ENCODE measurements around the gene TMEM109.

Gene TMEM109

DNA sequence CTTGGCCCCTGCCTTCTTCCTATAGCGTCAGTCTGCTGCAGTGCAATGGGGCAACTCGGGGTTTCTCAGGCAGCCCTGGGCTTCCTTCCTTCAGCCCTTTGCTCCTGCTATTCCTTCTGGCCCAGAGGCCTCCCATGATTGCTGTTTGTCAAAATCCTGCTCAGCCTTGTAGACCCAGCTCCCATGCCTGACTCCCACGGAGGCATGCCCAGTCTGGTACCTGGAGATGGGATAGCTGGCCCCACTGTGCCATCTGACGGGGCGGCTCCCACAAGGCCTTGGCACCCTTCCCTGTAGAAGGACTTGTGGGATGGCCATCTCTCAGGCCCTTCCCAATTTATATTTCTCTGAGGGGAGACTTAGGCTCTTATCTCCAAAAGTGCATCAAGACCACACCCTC, 56.9 kb downstream of the TMEM109 start:
- DNase-seq (ENCODE audit: low spot score), result no peak

DNA sequence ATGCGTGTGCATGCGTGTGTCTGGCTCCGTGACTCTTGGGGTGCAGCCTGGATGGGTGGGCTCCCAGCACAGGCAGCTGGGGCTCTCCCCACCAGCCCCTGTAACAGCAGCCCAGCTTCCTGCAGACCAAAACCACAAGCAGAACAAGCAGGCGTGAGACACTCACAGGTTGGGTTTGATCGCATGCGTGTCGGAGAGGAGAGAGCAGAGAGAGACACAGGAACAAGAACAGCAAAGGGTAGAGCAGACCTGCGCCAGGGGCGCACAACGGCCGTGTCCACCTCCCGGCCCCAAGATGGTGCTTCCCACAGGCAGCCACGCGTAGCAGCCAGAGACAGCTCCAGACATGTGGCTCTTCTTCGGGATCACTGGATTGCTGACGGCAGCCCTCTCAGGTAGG, 57.6 kb downstream of the TMEM109 start, which contains the start of gene CD6:
CD6 (plus strand) TSS at position 161 of the 400 bp plus-strand sequence; CDS start at position 347, 186 bp downstream.
- no peak for DNase-seq (ENCODE audit: low spot score)

DNA sequence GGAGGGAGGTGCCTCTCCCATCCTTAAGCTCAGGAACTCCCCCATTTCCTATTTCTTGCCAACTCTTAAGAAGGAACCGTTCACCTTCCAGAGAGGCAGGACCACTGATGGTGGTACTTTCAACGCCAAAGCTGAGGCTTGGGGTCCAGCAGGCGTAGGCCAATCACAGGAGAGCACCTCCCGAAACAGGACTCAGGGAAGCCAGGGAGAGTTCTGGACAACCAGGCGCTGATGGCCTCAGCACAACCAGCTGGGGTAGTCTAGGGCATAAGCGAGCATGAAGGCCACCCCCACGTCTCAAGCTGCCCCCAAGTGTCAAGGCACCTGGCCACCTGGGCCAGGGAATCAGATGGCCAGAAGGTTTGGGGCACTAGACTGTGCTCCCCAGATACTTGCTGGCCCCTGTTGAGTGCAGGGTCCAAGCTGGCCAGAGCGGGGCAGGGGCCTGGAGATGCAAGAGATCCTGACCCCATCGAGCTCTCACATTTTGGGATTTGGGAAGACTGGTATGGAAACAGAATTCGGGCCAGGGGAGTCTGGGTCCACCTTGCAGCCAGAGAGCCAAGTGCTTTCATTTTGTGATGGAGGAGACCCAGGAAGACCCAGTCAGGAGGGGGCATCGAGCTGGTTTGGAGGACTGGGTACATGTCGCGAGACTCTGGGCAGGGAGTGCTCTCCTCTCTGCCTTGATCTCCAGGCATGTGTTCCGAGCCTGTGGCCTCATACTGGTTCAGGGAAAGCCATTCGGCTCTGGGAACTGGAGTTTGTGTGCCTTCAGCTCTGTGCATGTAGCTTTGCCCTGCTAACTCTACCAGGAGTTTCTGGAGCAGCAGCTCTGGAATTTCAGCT, 58.4 kb downstream of the TMEM109 start:
- DNase-seq (ENCODE audit: low spot score), result no peak
